Measurements from ENCODE around the gene PC. TPM values are rescaled to one million over a fixed set of nuclear protein-coding genes. Genes with fewer than 3 reads are reported as not detected.
A peak's percentile ranks its signal among the peaks of the same experiment; 100 is the strongest.

PC gene
- total RNA-seq, 1 donor from 2014 or later = 47.4 TPM

DNA sequence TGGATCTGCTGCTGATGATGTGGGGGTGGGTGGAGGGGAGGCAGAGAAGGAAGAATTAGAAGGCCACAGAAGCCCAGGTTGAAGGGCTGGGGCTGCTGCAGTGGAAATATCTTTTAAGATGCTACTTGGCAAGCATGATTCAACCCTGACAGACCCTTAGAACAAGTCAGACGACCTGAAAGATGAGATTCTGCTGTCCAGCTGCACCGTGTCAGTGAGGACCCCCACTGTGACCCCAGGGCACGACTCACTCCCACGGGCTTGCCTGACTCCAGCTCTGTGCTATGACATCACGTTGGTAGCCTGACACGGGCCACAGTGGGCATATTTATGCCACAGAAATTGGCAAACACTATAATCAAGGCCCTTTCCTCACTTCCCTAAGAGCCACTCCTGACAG is 65.3 kb downstream of the PC start:
- Mint-ChIP-seq H3K27ac (ENCODE audit: unreplicated experiment) (no peak overlapping the region), H3K4me3 (ENCODE audit: unreplicated experiment) (no peak overlapping the region), H3K36me3 (ENCODE audit: unreplicated experiment) (no peaks in the 10 kb centered on the region), H3K27me3 (ENCODE audit: unreplicated experiment) (peaks cover 3% of the 10 kb centered on the region), H3K4me1 (ENCODE audit: low read depth, unreplicated experiment) (peaks cover 15% of the 10 kb centered on the region), H3K9me3 (ENCODE audit: unreplicated experiment) (peaks cover 9% of the 10 kb centered on the region)
- TF ChIP-seq, protein P1, sequence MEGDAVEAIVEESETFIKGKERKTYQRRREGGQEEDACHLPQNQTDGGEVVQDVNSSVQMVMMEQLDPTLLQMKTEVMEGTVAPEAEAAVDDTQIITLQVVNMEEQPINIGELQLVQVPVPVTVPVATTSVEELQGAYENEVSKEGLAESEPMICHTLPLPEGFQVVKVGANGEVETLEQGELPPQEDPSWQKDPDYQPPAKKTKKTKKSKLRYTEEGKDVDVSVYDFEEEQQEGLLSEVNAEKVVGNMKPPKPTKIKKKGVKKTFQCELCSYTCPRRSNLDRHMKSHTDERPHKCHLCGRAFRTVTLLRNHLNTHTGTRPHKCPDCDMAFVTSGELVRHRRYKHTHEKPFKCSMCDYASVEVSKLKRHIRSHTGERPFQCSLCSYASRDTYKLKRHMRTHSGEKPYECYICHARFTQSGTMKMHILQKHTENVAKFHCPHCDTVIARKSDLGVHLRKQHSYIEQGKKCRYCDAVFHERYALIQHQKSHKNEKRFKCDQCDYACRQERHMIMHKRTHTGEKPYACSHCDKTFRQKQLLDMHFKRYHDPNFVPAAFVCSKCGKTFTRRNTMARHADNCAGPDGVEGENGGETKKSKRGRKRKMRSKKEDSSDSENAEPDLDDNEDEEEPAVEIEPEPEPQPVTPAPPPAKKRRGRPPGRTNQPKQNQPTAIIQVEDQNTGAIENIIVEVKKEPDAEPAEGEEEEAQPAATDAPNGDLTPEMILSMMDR (IDR thresholded peaks at IDR 0.05; ENCODE audit: partially characterized antibody, unreplicated experiment) = no peak
- DNase-seq = no peak

DNA sequence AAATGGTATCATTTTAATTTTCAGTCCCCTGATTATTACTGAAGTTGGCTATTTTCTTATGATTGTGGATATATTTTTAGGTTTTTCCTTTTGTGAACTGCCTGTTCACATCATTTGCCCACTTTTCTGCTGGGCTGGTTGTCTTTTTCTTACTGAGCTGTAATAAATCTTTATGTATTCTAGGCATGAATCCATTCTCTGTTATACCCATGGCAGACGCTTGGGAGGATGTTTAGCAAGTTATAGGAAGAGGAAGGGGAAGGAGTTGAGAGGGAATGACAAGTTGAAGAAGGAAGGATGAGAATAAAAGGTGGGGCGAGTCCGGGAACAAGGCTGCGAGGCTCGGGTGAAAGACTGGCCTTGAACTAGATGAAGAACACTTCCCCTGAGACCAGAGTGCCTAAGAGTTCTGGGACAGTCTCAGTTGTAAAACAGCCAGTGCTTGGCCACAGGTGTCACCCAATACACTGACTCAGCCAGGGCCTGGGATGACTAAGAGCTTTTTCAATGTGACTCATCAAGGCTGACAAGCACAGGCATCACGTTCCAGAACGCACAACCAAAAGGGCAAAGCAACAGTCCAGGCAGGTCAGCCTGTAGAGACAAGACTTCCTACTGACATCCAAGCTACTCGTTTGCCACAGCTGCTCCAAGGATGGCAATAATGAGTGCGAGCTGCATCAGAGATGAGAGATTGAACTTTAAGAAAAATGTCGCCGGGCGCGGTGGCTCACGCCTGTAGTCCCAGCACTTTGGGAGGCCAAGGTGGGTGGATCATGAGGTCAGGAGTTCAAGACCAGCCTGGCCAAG is 66.1 kb downstream of the PC start:
- Mint-ChIP-seq H3K4me3 (ENCODE audit: unreplicated experiment) (peak overlapping the region; percentile 23), H3K4me1 (ENCODE audit: low read depth, unreplicated experiment) (peaks cover 15% of the 10 kb centered on the region), H3K27ac (ENCODE audit: unreplicated experiment) (peak overlapping the region; percentile 33), H3K36me3 (ENCODE audit: unreplicated experiment) (no peaks in the 10 kb centered on the region), H3K27me3 (ENCODE audit: unreplicated experiment) (peaks cover 3% of the 10 kb centered on the region), H3K9me3 (ENCODE audit: unreplicated experiment) (peaks cover 9% of the 10 kb centered on the region)
- no peak for DNase-seq
- TF ChIP-seq, protein P1 (IDR thresholded peaks at IDR 0.05; ENCODE audit: partially characterized antibody, unreplicated experiment) = no peak

DNA sequence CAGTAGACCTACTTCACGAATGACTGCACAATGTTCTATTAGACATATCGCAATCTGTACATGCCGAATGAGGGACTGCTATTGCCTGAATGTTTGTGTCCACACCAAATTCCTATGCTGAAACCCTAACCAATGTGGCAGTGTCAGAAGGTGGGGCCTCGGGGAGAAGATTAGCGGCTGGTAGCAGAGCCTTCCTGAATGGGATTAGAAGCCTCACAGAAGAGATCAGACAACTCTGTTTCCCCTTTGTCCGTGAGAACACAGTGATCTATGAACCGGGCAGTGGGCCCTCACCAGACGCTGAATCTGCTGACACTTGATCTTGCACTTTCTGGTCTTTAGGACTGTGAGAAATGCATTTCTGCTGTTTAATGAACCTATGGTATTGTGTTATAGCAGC is 68.2 kb downstream of the PC start:
- TF ChIP-seq, protein P1 (IDR thresholded peaks at IDR 0.05; ENCODE audit: partially characterized antibody, unreplicated experiment) = no peak
- Mint-ChIP-seq H3K9me3 (ENCODE audit: unreplicated experiment) (peaks cover 9% of the 10 kb centered on the region), H3K4me1 (ENCODE audit: low read depth, unreplicated experiment) (peaks cover 19% of the 10 kb centered on the region), H3K27me3 (ENCODE audit: unreplicated experiment) (peaks cover 3% of the 10 kb centered on the region), H3K36me3 (ENCODE audit: unreplicated experiment) (no peaks in the 10 kb centered on the region), H3K4me3 (ENCODE audit: unreplicated experiment) (no peak overlapping the region), H3K27ac (ENCODE audit: unreplicated experiment) (no peak overlapping the region)
- no peak for DNase-seq

DNA sequence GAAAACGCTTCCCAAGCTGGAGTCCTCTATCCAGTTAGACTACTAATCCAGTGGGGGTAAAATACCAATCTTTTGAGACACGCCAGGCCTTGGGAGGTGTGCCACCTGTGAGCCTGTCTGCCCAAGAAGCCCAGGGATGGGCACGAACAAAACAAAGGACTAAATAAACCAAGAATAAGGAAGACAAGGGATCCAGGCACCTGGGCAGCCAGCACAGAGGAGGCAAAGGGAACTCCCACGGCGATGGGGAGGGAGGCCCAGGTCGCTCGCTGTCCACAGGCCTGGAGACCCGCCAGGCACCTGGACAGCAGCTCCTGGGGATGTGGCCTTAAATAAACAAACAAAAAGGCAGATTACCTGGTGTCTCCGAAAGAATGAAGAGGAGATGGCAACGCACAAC is 69.9 kb downstream of the PC start:
- TF ChIP-seq, protein P1 (IDR thresholded peaks at IDR 0.05; ENCODE audit: partially characterized antibody, unreplicated experiment) = no peak
- Mint-ChIP-seq H3K27ac (ENCODE audit: unreplicated experiment) (no peak overlapping the region), H3K27me3 (ENCODE audit: unreplicated experiment) (peaks cover 6% of the 10 kb centered on the region), H3K36me3 (ENCODE audit: unreplicated experiment) (no peaks in the 10 kb centered on the region), H3K4me1 (ENCODE audit: low read depth, unreplicated experiment) (peaks cover 12% of the 10 kb centered on the region), H3K9me3 (ENCODE audit: unreplicated experiment) (peaks cover 7% of the 10 kb centered on the region), H3K4me3 (ENCODE audit: unreplicated experiment) (peak overlapping the region; percentile 21)
- DNase-seq = no peak

DNA sequence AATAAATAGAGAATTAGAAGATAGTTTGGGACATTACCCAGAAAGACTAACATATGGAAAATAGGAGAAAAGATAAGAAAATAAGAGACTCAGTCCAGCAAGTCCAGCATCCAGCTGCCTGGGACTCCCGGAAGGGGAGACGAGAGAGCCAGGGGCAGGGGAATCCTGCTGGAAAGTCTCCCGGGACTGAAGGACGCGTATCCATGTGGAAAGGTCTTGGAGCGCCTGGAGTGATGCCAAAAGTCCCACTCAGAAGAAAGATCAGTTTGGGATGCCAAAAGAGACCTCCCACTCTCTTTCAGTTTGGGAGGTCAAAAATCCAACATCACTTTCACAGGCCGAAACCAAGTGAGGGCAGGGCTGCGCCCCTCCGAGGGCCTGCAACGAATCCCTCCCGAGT is 70.7 kb downstream of the PC start:
- Mint-ChIP-seq H3K9me3 (ENCODE audit: unreplicated experiment) (peaks cover 7% of the 10 kb centered on the region), H3K4me1 (ENCODE audit: low read depth, unreplicated experiment) (peaks cover 13% of the 10 kb centered on the region), H3K27ac (ENCODE audit: unreplicated experiment) (no peak overlapping the region), H3K36me3 (ENCODE audit: unreplicated experiment) (no peaks in the 10 kb centered on the region), H3K4me3 (ENCODE audit: unreplicated experiment) (no peak overlapping the region), H3K27me3 (ENCODE audit: unreplicated experiment) (peaks cover 9% of the 10 kb centered on the region)
- no peak for DNase-seq
- TF ChIP-seq, protein P1 (IDR thresholded peaks at IDR 0.05; ENCODE audit: partially characterized antibody, unreplicated experiment) = no peak

Data from glutamatergic neuron (in vitro differentiated cells).